GM23338 (cell line): ENCODE measurements around the gene MIOS. TPM values are rescaled to one million over a fixed set of nuclear protein-coding genes. Genes with fewer than 3 reads are reported as not detected.

ENCODE experiments used
- ATAC-seq: fragments of 200-7000 bp; cut with Tn5 transposase; 3 replicates; pipeline ENCODE4 v1.9.1; 2020
- DNase-seq: peaks from one replicate; pipeline ENCODE4 v3.0.0-alpha.2; 2015; ENCODE audit warnings: low spot score
- H2AFZ ChIP-seq: fragments of 200-600 bp; sonication (generic); 2 replicates; pipeline ENCODE4 v1.8.0; 2016; ENCODE audit warnings: antibody characterized with exemption, mild to moderate bottlenecking, moderate library complexity
- H3F3A ChIP-seq: fragments of 200-600 bp; sonication (generic); replicated peaks from 2 replicates; pipeline ENCODE4 v1.8.0; 2017; ENCODE audit warnings: antibody characterized with exemption, mixed run types, low read depth
- H3K27ac ChIP-seq: fragments of 200-600 bp; sonication (generic); 2 replicates; pipeline ENCODE4 v1.6.1; 2016; ENCODE audit warnings: low read depth
- H3K27me3 ChIP-seq: fragments of 200-600 bp; sonication (generic); 2 replicates; pipeline ENCODE4 v1.8.0; 2016; ENCODE audit warnings: mild to moderate bottlenecking, mixed run types, moderate library complexity; ENCODE audit not compliant: insufficient read depth
- H3K36me3 ChIP-seq: fragments of 200-600 bp; sonication (generic); 2 replicates; pipeline ENCODE4 v1.8.0; 2016; ENCODE audit warnings: mild to moderate bottlenecking; ENCODE audit not compliant: insufficient read depth
- H3K4me1 ChIP-seq: fragments of 200-600 bp; sonication (generic); 2 replicates; pipeline ENCODE4 v1.8.0; 2016; ENCODE audit warnings: mild to moderate bottlenecking, moderate library complexity; ENCODE audit not compliant: insufficient read depth
- H3K4me2 ChIP-seq: fragments of 200-600 bp; sonication (generic); 2 replicates; pipeline ENCODE4 v1.7.1; 2017; ENCODE audit warnings: mixed run types
- H3K4me3 ChIP-seq: fragments of 200-600 bp; sonication (generic); 2 replicates; pipeline ENCODE4 v1.6.1; 2016; ENCODE audit warnings: mixed run types
- H3K79me2 ChIP-seq: fragments of 200-600 bp; sonication (generic); replicated peaks from 2 replicates; pipeline ENCODE4 v1.8.0; 2017; ENCODE audit warnings: mild to moderate bottlenecking; ENCODE audit not compliant: insufficient read depth
- H3K9me2 ChIP-seq: fragments of 200-600 bp; sonication (generic); 2 replicates; pipeline ENCODE4 v1.8.0; 2017; ENCODE audit not compliant: insufficient read depth
- H4K20me1 ChIP-seq: fragments of 200-600 bp; sonication (generic); replicated peaks from 2 replicates; pipeline ENCODE4 v1.8.0; 2017; ENCODE audit warnings: mild to moderate bottlenecking; ENCODE audit not compliant: insufficient read depth
- H3K27ac Mint-ChIP-seq: 2 replicates; pipeline ENCODE4 v1.8.0; 2020; ENCODE audit warnings: inconsistent platforms, mild to moderate bottlenecking, moderate library complexity, mixed read lengths
- H3K27me3 Mint-ChIP-seq: 3 replicates; pipeline ENCODE4 v1.8.0; 2022; ENCODE audit warnings: low read depth, mild to moderate bottlenecking, moderate library complexity, mixed read lengths, inconsistent platforms; ENCODE audit not compliant: insufficient read depth, poor library complexity
- H3K36me3 Mint-ChIP-seq: 3 replicates; pipeline ENCODE4 v1.8.0; 2021; ENCODE audit warnings: low read depth, mild to moderate bottlenecking, inconsistent platforms, moderate library complexity, mixed read lengths
- H3K4me1 Mint-ChIP-seq: 3 replicates; pipeline ENCODE4 v1.8.0; 2020; ENCODE audit warnings: mild to moderate bottlenecking, inconsistent platforms, mixed read lengths
- H3K4me3 Mint-ChIP-seq: 3 replicates; pipeline ENCODE4 v1.8.0; 2021; ENCODE audit warnings: moderate library complexity, mild to moderate bottlenecking, inconsistent platforms, mixed read lengths
- H3K9me3 Mint-ChIP-seq: 3 replicates; pipeline ENCODE4 v1.8.0; 2020; ENCODE audit warnings: moderate library complexity, mild to moderate bottlenecking, inconsistent platforms, mixed read lengths
- CREB1 ChIP-seq: fragments of 250-450 bp; sonication (Bioruptor Pico); IDR thresholded peaks from 2 replicates; pipeline ENCODE4 v1.5.0; 2020; ENCODE audit warnings: low read depth, mild to moderate bottlenecking, moderate library complexity
- CTCF ChIP-seq, 2 experiments: fragments of 200-600 bp in 1 of 2; sonication (generic) in 1 of 2; conservative IDR thresholded peaks; 2 replicates each; pipeline versions ENCODE4 v1.5.1 to v1.6.1; 2016 to 2017; ENCODE audit warnings: antibody characterized with exemption in 2 of 2, low read depth in 2 of 2, mild to moderate bottlenecking in 2 of 2, moderate library complexity in 1 of 2
- JUNB ChIP-seq: IDR thresholded peaks from one replicate; pipeline ENCODE4 v1.6.1; 2016; ENCODE audit warnings: antibody characterized with exemption; ENCODE audit not compliant: unreplicated experiment
- NANOG ChIP-seq: IDR thresholded peaks from 2 replicates; pipeline ENCODE4 v1.6.1; 2016; ENCODE audit warnings: antibody characterized with exemption, borderline replicate concordance
- REST ChIP-seq: IDR thresholded peaks from one replicate; pipeline ENCODE4 v1.6.1; 2018; ENCODE audit warnings: antibody characterized with exemption; ENCODE audit not compliant: unreplicated experiment
- ZNF114 ChIP-seq: fragments of 250-450 bp; sonication (Bioruptor Pico); IDR thresholded peaks from 2 replicates; pipeline ENCODE4 v1.5.0; 2020; ENCODE audit warnings: mild to moderate bottlenecking, moderate library complexity
- polyA plus RNA-seq: library from polyadenylated mRNA; unstranded; fragments of >200 nt; fragmentation: Nextera tagmentation; extraction: Ambion mirVana; gene quantifications from 2 replicates; pipeline ENCODE4 v1.2.1, GENCODE V29; 2016
- total RNA-seq: library from RNA; depleted of rRNA; stranded (reverse); fragments of >200 nt; shearing (Covaris generic); gene quantifications from 2 replicates; pipeline ENCODE4 v1.2.3, GENCODE V29; 2014
- TF ChIP-seq, protein P1 (sequence below): IDR thresholded peaks from 2 replicates; pipeline ENCODE4 v1.6.1; 2016; ENCODE audit warnings: antibody characterized with exemption

The MIOS gene
- total and polyA plus RNA-seq, 2 experiments from 2014 or later: 13.1 to 85.7 TPM

DNA sequence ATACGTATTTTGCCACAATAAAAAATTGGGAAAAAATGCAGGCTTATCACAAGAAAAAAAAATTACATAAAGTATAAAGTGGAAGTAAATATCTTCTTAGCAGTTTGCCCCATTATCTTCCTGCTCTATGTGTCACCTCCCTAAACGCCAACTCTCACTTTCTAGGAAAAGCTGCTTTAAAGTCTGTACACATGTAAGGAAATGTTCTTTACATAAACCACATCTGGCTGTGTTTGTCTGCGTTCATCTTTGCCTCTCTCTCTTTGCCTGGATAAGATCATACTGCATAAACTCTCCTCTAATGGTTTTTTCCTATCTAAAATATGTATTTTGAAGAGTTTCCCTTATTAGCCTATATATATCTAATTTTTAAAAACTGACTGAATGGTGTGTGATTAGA, 50.9 kb downstream of the MIOS start (continued):
- TF ChIP-seq REST: no peak
- TF ChIP-seq CREB1 (CRISPR knock-in tag): no peak

DNA sequence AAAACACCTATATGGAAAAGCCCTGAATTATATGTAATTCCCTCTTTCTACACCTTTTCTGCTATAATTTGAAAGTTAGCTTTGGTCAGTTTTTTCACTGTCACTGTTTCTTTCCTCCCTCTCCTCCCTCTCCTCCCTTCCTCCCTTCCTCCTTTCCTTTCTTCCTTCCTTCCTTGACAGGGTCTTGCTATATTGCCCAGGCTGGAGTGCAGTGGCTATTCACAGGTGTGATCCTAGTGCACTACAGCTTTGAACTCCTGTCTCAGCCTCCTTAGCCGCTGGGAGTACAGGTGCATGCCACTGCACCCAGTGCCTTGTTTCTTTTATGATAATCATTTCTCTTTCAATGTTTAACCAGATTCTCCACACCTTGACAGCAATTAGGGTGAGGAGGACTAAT, 51.7 kb downstream of the MIOS start:
- no peak overlapping the region for H3K4me3 Mint-ChIP-seq
- peaks cover 5% of the 10 kb centered on the region; the same call in 2 of the 3 replicates for H3K4me1 Mint-ChIP-seq
- H2AFZ ChIP-seq: no peak overlapping the region
- H3K27me3 ChIP-seq: no peaks in the 10 kb centered on the region
- H3K79me2 ChIP-seq: no peaks in the 10 kb centered on the region
- H3K36me3 ChIP-seq: no peaks in the 10 kb centered on the region
- TF ChIP-seq, protein P1, sequence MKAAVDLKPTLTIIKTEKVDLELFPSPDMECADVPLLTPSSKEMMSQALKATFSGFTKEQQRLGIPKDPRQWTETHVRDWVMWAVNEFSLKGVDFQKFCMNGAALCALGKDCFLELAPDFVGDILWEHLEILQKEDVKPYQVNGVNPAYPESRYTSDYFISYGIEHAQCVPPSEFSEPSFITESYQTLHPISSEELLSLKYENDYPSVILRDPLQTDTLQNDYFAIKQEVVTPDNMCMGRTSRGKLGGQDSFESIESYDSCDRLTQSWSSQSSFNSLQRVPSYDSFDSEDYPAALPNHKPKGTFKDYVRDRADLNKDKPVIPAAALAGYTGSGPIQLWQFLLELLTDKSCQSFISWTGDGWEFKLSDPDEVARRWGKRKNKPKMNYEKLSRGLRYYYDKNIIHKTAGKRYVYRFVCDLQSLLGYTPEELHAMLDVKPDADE: no peak
- TF ChIP-seq JUNB: no peak
- no peak for TF ChIP-seq NANOG
- H3K4me2 ChIP-seq: no peak overlapping the region
- ATAC-seq (no peak), DNase-seq (no peak)
- no peak overlapping the region for H3K4me3 ChIP-seq
- no peaks in the 10 kb centered on the region for H3K4me1 ChIP-seq
- no peaks in the 10 kb centered on the region for H3K36me3 Mint-ChIP-seq
- no peaks in the 10 kb centered on the region for H3K9me2 ChIP-seq
- H4K20me1 ChIP-seq: no peaks in the 10 kb centered on the region
- H3F3A ChIP-seq: no peaks in the 10 kb centered on the region
- H3K9me3 Mint-ChIP-seq: no peaks in the 10 kb centered on the region
- no peak overlapping the region for H3K27ac ChIP-seq
- H3K27me3 Mint-ChIP-seq: peaks cover 2% of the 10 kb centered on the region
- no peak overlapping the region for H3K27ac Mint-ChIP-seq

DNA sequence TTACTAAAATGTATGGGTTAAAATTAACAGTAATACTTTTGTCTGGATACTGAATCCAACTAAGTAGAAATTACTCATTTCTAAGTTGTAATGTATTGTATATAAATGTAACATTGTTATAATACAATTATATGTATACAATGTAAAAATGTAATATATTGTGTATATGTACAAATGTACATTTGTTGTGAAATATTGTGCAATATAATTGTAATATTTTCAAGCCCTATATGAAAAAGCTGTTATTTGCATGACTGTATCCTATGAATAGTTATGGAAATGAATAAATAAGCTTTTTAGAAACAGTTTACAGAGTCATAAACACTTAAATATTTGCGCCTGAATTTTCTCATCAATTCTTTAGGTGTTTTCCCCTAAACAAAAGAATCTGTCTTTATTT, 53.6 kb downstream of the MIOS start:
- H3K36me3 ChIP-seq: no peaks in the 10 kb centered on the region
- Mint-ChIP-seq H3K9me3 (peaks cover 3% of the 10 kb centered on the region; the same call in 1 of the 3 replicates), H3K4me1 (peaks cover 5% of the 10 kb centered on the region; the same call in 2 of the 3 replicates), H3K27me3 (peaks cover 2% of the 10 kb centered on the region), H3K36me3 (no peaks in the 10 kb centered on the region), H3K4me3 (no peak overlapping the region), H3K27ac (no peak overlapping the region)
- no peaks in the 10 kb centered on the region for H4K20me1 ChIP-seq
- H3K4me3 ChIP-seq: no peak overlapping the region
- no peak for DNase-seq
- H3K27me3 ChIP-seq: no peaks in the 10 kb centered on the region
- H3K27ac ChIP-seq: no peak overlapping the region
- H3K4me2 ChIP-seq: no peak overlapping the region
- no peaks in the 10 kb centered on the region for H3K9me2 ChIP-seq
- H3K79me2 ChIP-seq: no peaks in the 10 kb centered on the region
- ATAC-seq: no peak
- no peaks in the 10 kb centered on the region for H3F3A ChIP-seq
- H3K4me1 ChIP-seq: no peaks in the 10 kb centered on the region
- no peak overlapping the region for H2AFZ ChIP-seq
- TF ChIP-seq ZNF114: no peak
- no peak for TF ChIP-seq CTCF (conservative IDR thresholded peaks at IDR 0.05; ENCODE audit: low read depth in 2 of 2)
- no peak for TF ChIP-seq NANOG
- TF ChIP-seq JUNB: no peak
